GM21737 (cell line): ENCODE results near the gene POMT1.
"Not testable (repeated sequence)": the region's sequence is repeated elsewhere in the genome, so short reads cannot be mapped to it uniquely, and the experiment has no call there.

Experiments used
- ATAC-seq: cut with Tn5 transposase; IDR thresholded peaks from one replicate; pipeline ENCODE4 v1.9.1; 2021; ENCODE audit warnings: mild to moderate bottlenecking, moderate library complexity; ENCODE audit not compliant: unreplicated experiment

Gene POMT1

GRCh38 chr9:131546336-131547084 lies 43.8 kb downstream of the POMT1 start:
- no peak for ATAC-seq

- not testable (repeated sequence) for ATAC-seq
Measured at GRCh38 chr9:131549186-131549585, 46.5 kb downstream of the POMT1 start.

- ATAC-seq, result not testable (repeated sequence)
Measured at GRCh38 chr9:131550465-131550864, 47.7 kb downstream of the POMT1 start.

GRCh38 chr9:131552030-131552429 lies 49.3 kb downstream of the POMT1 start:
- no peak for ATAC-seq

GRCh38 chr9:131554087-131554842 lies 51.5 kb downstream of the POMT1 start:
- no peak for ATAC-seq

GRCh38 chr9:131554843-131555351 lies 52.2 kb downstream of the POMT1 start:
- no peak for ATAC-seq

GRCh38 chr9:131555841-131556673 lies 53.3 kb downstream of the POMT1 start:
- ATAC-seq, result no peak

GRCh38 chr9:131557855-131558548 lies 55.3 kb downstream of the POMT1 start:
- no peak for ATAC-seq

GRCh38 chr9:131559421-131560000 lies 56.8 kb downstream of the POMT1 start:
- no peak for ATAC-seq

- ATAC-seq, result no peak
Measured at GRCh38 chr9:131562032-131562959, 59.6 kb downstream of the POMT1 start.

- ATAC-seq, result no peak
Measured at GRCh38 chr9:131565369-131565768, 62.7 kb downstream of the POMT1 start.

- ATAC-seq, result no peak
Measured at GRCh38 chr9:131566158-131566557, 63.4 kb downstream of the POMT1 start.

- ATAC-seq, result no peak
Measured at GRCh38 chr9:131567910-131568309, 65.2 kb downstream of the POMT1 start.
